Right atrium auricular region (tissue), 2 donors: ENCODE data around the gene LRRC59. TPM values are rescaled to one million over a fixed set of nuclear protein-coding genes. Genes with fewer than 3 reads are reported as not detected.

Experiments
- DNase-seq: peaks from one replicate; pipeline ENCODE4 v3.0.0-alpha.2; 2019; ENCODE audit warnings: low spot score
- H3K27ac ChIP-seq, 2 donors: fragments of 200-600 bp; sonication (generic); 1 replicate in 1 of 2; 2 replicates in 1 of 2; pipeline ENCODE4 v1.5.1; 2016 to 2019
- H3K27me3 ChIP-seq, 2 donors: fragments of 200-600 bp; sonication (generic); one replicate each; pipeline versions ENCODE4 v1.5.1 to v1.6.0; 2017 to 2019
- H3K36me3 ChIP-seq: fragments of 200-600 bp; sonication (generic); one replicate; pipeline ENCODE4 v1.5.1; 2016
- H3K4me1 ChIP-seq, 2 donors: fragments of 200-600 bp; sonication (generic); one replicate each; pipeline versions ENCODE4 v1.5.1 to v1.6.0; 2017 to 2019
- H3K4me3 ChIP-seq, 2 donors: fragments of 200-600 bp; sonication (generic); 1 replicate in 1 of 2; 2 replicates in 1 of 2; pipeline ENCODE4 v1.5.1; 2017 to 2019; ENCODE audit warnings: mild to moderate bottlenecking in 1 of 2, moderate library complexity in 1 of 2
- H3K9me3 ChIP-seq, 2 donors: fragments of 200-600 bp; sonication (generic); one replicate each; pipeline ENCODE4 v1.5.1; 2019
- total RNA-seq, 2 donors: library from RNA; depleted of rRNA; stranded (reverse); fragments of >200 nt; gene quantifications; one replicate each; pipeline ENCODE4 v1.1.0, GENCODE V29; 2016
- TF ChIP-seq, protein P1 (sequence below), 2 donors: fragments of 200-600 bp; sonication (generic); IDR thresholded peaks; one replicate each; pipeline ENCODE4 v1.5.1; 2019; ENCODE audit warnings: antibody characterized with exemption in 2 of 2

The LRRC59 gene
- total RNA-seq, 2 donors from 2014 or later = 31.7 to 50.6 TPM

DNA sequence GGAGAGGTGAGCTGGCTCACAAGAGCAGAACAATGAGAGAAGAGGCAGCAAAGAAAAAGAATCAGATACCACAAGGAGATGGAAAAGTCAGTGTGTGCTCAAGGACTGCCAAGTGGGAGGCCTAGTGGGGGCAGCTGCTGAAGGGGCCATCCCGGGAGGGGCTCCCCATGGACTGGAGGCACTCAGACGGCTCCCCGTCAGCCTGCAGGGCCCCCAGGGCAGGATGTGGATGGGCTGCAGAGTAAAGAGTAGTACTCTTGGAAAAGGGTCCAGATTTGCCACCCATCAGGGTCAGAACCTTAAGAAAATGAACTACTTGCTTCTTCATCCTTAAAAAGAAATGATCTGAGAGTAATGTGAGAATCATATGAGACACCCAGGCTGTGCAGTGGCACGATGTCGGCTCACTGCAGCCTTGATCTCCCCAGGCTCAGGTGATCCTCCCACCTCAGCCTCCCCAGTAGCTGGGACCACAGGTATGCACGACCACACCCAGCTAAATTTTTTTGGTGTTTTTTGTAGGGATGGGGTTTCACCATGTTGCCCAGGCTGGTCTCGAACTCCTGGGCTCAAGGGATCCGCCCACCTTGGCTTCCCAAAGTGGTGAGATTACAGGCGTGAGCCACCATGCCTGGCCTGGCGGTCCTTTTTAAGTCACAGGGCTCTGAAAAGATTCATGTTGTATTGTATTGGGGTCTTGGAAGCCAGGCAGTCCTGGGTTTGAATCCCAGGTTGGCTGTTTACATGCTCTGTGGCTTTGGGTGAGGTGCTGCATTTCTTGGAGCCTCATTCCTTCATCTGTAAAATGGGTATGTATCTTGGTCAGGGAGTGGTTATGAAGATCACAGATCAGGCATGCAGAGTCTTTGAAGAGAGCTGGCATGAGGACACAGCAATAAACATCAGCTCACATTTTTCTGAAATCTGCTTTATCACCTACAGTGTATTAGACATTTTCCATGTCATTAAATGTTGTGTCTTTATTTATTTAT lies 43.8 kb upstream of the LRRC59 start:
- H3K27me3 ChIP-seq = no peaks in the 10 kb centered on the region
- H3K36me3 ChIP-seq = no peaks in the 10 kb centered on the region
- H3K4me3 ChIP-seq = no peak overlapping the region
- no peaks in the 10 kb centered on the region for H3K9me3 ChIP-seq
- peaks cover 0 to 31% of the 10 kb centered on the region in 2 donors for H3K4me1 ChIP-seq
- no peak for DNase-seq
- TF ChIP-seq, protein P1, sequence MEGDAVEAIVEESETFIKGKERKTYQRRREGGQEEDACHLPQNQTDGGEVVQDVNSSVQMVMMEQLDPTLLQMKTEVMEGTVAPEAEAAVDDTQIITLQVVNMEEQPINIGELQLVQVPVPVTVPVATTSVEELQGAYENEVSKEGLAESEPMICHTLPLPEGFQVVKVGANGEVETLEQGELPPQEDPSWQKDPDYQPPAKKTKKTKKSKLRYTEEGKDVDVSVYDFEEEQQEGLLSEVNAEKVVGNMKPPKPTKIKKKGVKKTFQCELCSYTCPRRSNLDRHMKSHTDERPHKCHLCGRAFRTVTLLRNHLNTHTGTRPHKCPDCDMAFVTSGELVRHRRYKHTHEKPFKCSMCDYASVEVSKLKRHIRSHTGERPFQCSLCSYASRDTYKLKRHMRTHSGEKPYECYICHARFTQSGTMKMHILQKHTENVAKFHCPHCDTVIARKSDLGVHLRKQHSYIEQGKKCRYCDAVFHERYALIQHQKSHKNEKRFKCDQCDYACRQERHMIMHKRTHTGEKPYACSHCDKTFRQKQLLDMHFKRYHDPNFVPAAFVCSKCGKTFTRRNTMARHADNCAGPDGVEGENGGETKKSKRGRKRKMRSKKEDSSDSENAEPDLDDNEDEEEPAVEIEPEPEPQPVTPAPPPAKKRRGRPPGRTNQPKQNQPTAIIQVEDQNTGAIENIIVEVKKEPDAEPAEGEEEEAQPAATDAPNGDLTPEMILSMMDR (IDR thresholded peaks at IDR 0.05) = no peak
- no peak overlapping the region for H3K27ac ChIP-seq

DNA sequence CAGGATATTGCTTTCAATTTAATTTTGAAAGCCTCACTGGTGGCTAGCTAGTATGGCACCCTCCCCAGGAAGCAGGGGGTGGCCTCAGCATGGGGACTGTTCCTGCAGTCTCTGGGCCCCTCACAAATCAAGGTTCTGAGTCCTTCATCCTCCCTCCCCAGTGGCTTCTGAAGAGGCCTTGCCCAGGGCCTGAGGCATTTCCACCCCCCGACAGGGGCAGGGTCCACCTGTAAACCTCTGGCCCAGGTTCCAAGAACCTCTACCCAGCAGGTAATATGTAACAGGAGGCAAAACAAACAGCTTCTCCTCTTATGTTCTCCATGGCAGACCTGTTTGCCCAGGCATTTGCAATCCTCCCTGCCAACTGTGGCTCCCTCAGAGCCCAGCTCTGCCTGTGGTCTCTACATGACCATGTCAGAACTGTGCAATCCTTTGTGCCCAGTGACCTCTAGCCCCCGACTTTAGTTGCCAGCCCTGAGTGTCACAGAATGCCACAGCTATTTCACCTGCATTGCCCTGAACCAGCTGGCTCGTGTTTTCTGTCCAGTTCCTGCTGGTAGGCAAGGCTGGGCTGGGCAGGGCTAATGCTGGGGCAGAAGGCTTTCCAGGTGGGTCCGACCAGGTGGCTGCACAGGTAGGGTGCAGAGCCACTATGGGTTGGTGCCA lies 43.0 kb upstream of the LRRC59 start:
- Histone ChIP-seq H3K4me3 (no peak overlapping the region), H3K27me3 (no peaks in the 10 kb centered on the region), H3K9me3 (no peaks in the 10 kb centered on the region), H3K27ac (no peak overlapping the region), H3K4me1 (peaks cover 0 to 24% of the 10 kb centered on the region in 2 donors), H3K36me3 (no peaks in the 10 kb centered on the region)
- DNase-seq = no peak
- TF ChIP-seq, protein P1 (IDR thresholded peaks at IDR 0.05) = no peak

DNA sequence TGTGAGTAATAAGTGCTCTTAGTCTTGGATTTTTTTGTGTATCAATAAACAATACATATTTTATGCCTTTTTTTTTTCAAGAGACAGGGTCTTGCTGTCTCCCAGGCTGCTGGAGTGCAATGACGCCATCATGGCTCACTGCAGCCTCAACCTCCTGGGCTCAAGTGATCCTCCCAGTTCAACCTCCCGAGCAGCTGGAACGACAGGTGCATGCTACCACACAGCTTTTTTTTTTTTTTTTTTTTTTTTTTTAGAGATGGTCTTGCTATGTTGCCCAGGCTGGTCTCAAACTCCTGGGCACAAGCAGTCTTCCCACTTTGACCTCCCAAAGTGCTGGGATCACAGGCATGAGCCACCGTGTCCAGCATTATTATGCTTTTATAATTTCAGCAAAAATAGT lies 41.7 kb upstream of the LRRC59 start:
- H3K4me1 ChIP-seq = peaks cover 0 to 24% of the 10 kb centered on the region in 2 donors
- no peaks in the 10 kb centered on the region for H3K27me3 ChIP-seq

DNA sequence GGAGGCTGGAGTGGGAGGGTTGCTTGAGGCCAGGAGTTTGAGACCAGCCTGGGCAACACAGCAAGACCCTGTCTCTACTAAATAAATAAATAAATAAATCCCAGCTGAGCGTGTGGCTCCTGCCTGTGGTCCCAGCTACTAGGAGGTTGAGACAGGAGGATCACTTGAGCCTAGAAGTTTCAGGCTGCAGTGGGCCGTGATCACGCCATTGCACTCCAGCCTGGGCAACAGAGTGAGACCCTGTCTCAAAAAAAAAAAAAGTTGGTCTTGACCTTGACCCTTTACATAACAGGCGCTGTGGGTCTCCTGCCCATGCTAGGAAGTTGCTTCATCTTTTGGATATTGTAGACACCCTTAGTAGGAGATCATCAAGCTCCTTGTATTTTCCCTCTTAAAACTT lies 40.1 kb upstream of the LRRC59 start:
- TF ChIP-seq, protein P1 (IDR thresholded peaks at IDR 0.05) = no peak

More for the DNA sequence above, 41.7 kb upstream of the LRRC59 start:
- Histone ChIP-seq H3K36me3 (no peaks in the 10 kb centered on the region), H3K27ac (no peak overlapping the region), H3K9me3 (no peaks in the 10 kb centered on the region), H3K4me3 (no peak overlapping the region)
- TF ChIP-seq, protein P1 (IDR thresholded peaks at IDR 0.05) = no peak
- no peak for DNase-seq

DNA sequence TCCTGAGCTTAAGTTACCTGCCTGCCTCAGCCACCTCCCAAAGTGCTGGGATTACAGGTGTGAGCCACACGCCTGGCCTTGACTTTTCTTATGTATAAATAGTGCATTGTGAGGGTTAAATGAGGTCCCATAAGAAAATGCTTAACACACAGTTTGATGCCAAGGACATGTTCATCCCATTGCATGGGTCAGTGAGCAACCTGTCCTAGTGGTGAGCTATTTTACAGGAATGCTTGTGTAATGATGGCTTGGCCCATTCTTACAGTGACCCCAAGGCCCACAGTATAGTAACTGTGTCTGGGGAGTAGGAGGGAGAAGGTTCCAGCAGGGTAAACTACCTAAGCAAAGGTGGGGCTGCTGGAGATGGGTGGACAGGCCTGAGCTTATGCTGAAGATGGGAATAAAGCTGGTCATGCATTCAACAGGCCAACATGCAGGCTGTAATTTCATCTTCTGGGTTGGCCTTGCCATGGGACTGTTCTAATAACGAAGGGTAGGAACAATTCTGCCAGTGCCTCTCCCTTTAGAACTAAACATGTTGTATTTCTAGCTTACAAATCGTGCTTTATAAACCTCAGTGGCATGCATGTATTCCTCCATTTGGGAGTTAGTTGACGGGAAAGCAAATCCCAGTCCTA lies 34.9 kb upstream of the LRRC59 start:
- Histone ChIP-seq H3K36me3 (no peaks in the 10 kb centered on the region), H3K9me3 (no peaks in the 10 kb centered on the region), H3K4me3 (no peak overlapping the region), H3K4me1 (peaks cover 0 to 18% of the 10 kb centered on the region in 2 donors), H3K27ac (no peak overlapping the region), H3K27me3 (no peaks in the 10 kb centered on the region)
- TF ChIP-seq, protein P1 (IDR thresholded peaks at IDR 0.05) = no peak
- no peak for DNase-seq

More for the DNA sequence above, 40.1 kb upstream of the LRRC59 start:
- H3K27ac ChIP-seq = no peak overlapping the region
- H3K36me3 ChIP-seq = no peaks in the 10 kb centered on the region
- no peaks in the 10 kb centered on the region for H3K9me3 ChIP-seq
- DNase-seq = no peak
- no peaks in the 10 kb centered on the region for H3K27me3 ChIP-seq
- H3K4me3 ChIP-seq = no peak overlapping the region
- H3K4me1 ChIP-seq = peaks cover 0 to 13% of the 10 kb centered on the region in 2 donors
